Midbrain (tissue), 1 donor: ENCODE data around the gene UGCG.
"Not testable (repeated sequence)": the region's sequence is repeated elsewhere in the genome, so short reads cannot be mapped to it uniquely, and the experiment has no call there.

Experiments
- DNase-seq: peaks from one replicate; lab custom pipeline; 2025; lab: John Stamatoyannopoulos, UW

The UGCG gene

DNA sequence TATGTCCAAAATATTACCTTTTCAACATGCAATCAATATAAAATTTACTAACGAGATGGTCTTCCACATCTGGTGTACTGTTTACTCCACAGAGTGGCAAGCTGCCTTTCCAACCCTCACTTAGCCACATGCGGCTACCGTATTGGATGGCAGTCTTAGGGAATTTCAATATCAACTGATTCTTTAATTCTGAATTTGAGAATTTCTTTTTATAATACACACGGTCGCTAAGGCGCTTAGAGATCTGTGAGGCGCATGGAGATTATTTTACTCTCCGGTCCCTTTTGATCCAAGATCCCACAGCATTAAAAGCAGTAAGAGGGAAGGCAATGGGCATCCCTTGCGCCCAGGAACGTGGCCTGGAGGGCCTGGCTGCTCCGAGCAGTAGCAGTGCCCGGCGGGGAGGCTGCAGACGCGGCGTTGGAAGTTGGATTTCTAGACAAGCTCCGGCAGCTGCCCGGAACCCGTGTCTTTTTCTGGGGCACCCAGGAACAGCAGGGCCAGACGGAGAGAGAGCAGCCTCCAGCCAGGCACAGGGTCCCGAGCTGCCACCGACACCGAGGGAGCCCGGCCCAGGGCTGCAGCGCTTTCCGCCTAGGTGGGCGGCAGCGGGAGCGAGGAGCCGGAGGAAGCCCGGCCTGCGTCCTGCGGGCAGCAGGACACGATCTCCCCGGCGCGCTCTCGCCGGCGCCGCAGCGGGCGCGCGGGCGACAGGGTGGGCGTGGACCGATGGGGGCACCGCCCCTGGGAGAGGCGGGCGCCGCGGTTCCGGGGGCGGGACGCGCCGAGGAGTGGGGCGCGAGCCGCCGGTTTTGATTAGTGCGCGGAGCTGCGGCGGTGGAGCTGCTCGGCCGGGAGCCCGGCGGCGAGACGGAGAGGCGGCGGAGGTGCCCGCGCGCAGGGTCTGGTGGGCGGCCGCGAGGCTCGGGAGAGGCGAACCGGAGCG, at the start of gene UGCG:
TSS of gene UGCG (plus strand) at position 819 of the 946 bp plus-strand sequence. CDS start 402 bp downstream, outside the sequence.
- DNase-seq: peak; percentile 90

DNA sequence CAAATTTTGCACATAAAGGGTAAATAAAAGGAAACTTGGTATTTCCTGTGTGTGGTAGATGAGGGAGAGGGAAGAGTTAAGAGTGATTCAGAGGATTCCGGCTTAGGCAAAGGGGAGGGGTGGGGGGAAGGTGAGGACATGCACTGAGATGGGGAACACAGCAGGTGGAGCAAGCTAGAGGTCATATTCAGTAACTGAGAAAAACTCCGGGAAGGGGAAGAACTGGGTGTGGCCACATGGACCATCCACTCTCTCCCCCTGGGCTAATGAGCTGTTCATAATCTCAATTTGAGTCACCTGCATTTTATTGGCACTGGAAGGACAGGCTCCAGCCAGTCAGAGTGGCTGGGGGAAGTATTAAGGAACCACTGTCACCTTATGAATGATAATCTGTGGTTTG, 45.1 kb upstream of the UGCG start:
- DNase-seq: no peak

GRCh38 chr9:111852291-111852690, 44.3 kb upstream of the UGCG start:
- no peak for DNase-seq

GRCh38 chr9:111853450-111853827, 43.2 kb upstream of the UGCG start:
- no peak for DNase-seq

DNA sequence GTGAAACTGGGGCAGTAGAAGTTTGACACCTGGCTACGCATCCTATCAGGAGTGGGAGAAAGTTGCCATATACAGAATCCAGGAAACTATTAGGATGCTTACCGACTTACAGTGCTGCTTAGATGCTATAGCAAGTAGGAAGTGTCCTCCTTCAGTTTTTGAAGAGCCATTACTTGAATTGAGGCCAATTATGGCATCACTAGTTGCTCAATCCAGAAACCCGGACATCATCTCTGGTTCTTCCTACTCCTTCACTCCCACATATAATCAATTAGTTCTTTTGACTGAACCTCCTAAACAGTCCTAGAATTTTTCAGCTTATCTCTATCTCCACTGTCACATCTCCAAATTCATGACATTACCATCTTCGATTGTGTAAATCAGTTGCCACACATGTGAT, 41.8 kb upstream of the UGCG start:
- DNase-seq: no peak

- no peak for DNase-seq
Observed at GRCh38 chr9:111857555-111858211, 38.9 kb upstream of the UGCG start.

- no peak for DNase-seq
Observed at GRCh38 chr9:111860443-111860842, 36.2 kb upstream of the UGCG start.

GRCh38 chr9:111863636-111864035, 33.0 kb upstream of the UGCG start:
- DNase-seq: no peak

- no peak for DNase-seq
Observed at GRCh38 chr9:111866976-111867375, 29.6 kb upstream of the UGCG start.

GRCh38 chr9:111868475-111868874, 28.1 kb upstream of the UGCG start:
- DNase-seq: no peak

- DNase-seq: no peak
Observed at GRCh38 chr9:111870774-111871498, 25.7 kb upstream of the UGCG start.

DNA sequence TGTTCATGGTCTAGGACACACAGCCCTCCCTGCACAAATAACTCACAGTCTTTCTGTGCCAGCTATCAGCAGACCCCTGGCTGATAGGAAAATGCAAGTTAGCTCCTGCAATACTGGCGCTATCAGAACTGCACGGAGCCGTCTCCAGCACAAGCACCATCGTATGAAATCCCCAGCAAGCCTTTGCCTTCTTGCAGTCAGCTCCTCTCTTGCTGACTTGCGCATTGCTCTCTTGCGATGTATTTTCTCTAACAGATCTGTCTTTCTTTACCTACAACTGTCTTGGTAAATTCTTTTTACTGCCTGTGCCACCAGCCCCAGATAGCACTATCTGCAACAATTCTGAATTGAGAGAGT, 25.1 kb upstream of the UGCG start:
- DNase-seq: no peak

- DNase-seq: no peak
Observed at GRCh38 chr9:111872886-111873285, 23.7 kb upstream of the UGCG start.

GRCh38 chr9:111873901-111874300, 22.7 kb upstream of the UGCG start:
- DNase-seq: no peak

DNA sequence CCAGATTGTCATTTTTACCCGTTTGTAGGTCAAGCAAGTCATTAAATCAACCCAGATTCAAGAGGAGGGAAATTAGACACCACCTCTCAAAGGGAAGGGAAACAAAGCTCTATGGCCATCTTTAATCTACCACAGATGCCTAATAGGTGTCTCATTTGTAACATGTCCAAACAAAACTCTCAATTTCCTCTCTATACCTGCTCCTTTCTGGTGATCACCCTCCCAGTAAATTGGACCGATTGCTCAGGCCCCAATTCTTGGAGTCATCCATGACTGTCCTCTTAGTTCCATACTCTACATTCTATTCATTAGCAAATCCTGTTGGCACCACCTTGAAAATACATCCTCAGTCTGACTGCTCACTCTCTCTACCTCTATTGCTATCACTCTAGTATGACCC, 22.1 kb upstream of the UGCG start:
- no peak for DNase-seq

DNA sequence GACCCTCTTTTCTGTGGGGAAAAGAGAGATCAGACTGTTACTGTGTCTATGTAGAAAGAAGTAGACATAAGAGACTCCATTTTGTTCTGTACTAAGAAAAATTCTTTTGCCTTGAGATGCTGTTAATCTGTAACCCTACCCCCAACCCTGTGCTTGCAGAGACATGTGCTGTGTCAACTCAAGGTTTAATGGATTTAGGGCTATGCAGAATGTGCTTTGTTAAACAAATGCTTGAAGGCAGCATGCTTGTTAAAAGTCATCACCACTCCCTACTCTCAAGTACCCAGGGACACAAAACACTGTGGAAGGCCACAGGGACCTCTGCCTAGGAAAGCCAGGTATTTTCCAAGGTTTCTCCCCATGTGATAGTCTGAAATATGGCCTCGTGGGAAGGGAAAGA, 21.3 kb upstream of the UGCG start:
- DNase-seq: not testable (repeated sequence)

GRCh38 chr9:111875691-111876090, 20.9 kb upstream of the UGCG start:
- DNase-seq: not testable (repeated sequence)

- DNase-seq: no peak
Observed at GRCh38 chr9:111876179-111876578, 20.4 kb upstream of the UGCG start.

- DNase-seq: no peak
Observed at GRCh38 chr9:111877420-111877819, 19.2 kb upstream of the UGCG start.

DNA sequence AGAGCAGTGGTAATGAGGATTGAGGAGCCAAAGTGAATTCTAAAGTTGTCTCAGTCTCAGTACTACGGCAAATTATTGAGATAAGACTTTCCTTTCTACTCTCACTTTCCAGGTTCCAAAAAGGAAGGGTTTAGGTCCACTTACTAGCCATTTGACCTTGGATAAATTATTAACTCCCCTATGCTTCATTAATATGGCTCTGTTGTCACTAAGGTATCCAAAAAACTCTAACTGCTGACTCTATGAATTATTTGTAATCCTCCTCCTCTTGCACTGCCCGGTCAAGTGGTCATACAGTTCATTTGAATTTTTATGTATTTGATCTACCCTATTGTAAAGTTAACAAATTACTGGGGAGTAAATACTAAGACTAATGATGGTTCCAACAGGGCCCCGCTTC, 17.7 kb upstream of the UGCG start:
- DNase-seq: no peak

DNA sequence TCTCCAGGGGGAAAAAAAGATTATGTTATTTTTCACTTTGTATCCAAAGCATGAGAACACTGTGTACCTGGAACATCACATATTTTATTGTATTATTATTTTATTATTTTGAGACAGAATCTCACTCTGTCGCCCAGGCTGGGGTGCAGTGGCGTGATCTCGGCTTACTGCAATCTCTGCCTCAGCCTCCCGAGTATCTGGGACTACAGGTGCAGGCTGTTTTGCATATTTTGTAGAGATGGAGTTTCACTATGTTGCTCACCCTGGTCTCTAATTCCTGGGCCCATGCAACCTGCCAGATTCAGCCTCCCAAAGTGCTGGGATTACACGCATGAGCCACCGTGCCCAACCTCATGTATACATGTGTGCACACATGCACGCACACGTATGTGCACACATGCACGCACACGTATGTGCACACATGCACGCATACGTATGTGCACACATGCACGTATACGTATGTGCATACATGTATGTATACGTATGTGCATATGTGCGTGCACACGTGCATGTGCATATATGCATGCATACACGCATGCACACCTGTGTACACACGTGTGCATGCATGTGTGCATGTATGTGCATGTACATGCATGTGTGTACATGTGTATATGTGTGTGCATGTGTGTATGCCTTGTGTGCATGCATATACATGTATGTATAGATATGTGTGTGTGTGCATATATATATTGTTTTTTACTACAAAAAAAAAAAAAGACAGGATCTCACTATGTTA, 9.5 kb upstream of the UGCG start:
- DNase-seq: no peak

DNA sequence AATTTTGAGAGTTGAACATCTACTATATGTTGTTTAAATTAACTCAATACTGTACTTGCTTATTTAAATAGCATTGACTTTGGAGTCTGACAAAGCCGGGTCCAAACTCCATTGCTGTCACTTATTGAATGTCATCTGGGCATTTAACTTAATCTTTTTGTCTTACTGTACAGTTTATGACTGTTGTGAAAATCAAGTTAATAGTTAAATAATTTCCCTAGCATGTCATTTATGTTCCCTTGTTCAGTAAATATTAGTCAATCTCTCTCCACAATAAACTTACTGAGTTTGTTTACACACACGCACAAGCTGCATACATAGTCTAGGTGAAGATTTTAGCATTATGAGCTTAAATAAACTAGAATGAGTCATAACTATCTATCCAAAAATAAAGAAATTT, 6.3 kb upstream of the UGCG start:
- no peak for DNase-seq
